ENCODE data around the gene BCL2. TPM values are rescaled to one million over a fixed set of nuclear protein-coding genes. Genes with fewer than 3 reads are reported as not detected.
A peak's percentile ranks its signal among the peaks of the same experiment; 100 is the strongest.

Gene BCL2
- total RNA-seq, 1 donor from 2014 or later = 145 TPM

DNA sequence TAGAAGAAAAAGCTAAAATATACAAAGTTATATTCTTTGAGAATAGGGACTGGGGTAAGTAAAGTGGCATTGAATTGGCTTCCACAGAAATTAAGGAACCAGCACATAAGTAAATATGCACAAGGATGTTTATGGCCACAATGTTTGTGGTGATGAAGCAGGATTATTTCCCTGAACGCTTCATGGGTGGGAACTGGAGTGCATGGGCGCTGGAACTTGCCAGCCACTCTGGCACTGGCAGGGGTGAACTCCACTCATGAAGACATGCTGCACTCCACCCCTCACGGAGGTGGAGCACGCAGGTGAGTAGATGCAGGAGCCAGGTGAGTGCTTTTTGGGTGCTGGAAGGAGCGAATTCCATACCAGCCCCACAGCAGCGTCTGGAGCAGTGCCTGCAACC lies 94.1 kb downstream of the BCL2 start:
- ChIA-PET POLR2A (no interaction called here), CTCF (interaction anchor here (1.5 to 2.6 kb wide), 2 partner anchors 93 kb away, joined by 6 to 7 read pairs; no protein-coding TSS in a partner anchor)
- peaks cover 65% of the 10 kb centered on the region for H3K4me1 Mint-ChIP-seq
- no peaks in the 10 kb centered on the region for H3K27me3 Mint-ChIP-seq
- intact Hi-C loops (cut with micrococcal nuclease) = no loop called here
- no peak for DNase-seq
- TF ChIP-seq, protein P1, sequence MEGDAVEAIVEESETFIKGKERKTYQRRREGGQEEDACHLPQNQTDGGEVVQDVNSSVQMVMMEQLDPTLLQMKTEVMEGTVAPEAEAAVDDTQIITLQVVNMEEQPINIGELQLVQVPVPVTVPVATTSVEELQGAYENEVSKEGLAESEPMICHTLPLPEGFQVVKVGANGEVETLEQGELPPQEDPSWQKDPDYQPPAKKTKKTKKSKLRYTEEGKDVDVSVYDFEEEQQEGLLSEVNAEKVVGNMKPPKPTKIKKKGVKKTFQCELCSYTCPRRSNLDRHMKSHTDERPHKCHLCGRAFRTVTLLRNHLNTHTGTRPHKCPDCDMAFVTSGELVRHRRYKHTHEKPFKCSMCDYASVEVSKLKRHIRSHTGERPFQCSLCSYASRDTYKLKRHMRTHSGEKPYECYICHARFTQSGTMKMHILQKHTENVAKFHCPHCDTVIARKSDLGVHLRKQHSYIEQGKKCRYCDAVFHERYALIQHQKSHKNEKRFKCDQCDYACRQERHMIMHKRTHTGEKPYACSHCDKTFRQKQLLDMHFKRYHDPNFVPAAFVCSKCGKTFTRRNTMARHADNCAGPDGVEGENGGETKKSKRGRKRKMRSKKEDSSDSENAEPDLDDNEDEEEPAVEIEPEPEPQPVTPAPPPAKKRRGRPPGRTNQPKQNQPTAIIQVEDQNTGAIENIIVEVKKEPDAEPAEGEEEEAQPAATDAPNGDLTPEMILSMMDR (IDR thresholded peaks at IDR 0.05) = no peak
- peaks cover 4% of the 10 kb centered on the region for H3K9me3 Mint-ChIP-seq
- ATAC-seq (ENCODE audit: low read depth) = no peak
- no peak overlapping the region for H3K4me3 Mint-ChIP-seq
- peaks cover 51% of the 10 kb centered on the region for H3K36me3 Mint-ChIP-seq (ENCODE audit: low read depth)
- peak overlapping the region; percentile 36 for H3K27ac Mint-ChIP-seq

DNA sequence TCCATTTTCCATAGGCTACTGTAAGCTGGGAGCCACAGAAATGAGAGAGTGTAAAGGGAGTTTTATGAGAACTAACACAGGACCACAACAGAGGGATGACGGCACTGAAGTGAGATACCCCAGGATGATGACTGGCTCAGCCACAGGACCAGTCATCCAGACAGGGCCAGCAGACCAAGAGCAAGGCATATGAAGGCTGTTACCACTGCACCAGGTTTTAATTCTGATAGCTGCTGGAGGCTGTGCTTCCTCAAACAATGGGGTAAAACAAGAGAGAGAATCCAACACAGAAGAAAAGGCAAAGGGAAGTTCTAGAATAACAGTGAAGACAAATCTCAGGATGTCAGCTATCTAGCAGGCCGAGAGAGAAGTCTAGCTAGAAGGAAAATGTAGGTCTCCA lies 94.9 kb downstream of the BCL2 start:
- intact Hi-C loops (cut with micrococcal nuclease) = no loop called here
- DNase-seq (no peak), ATAC-seq (ENCODE audit: low read depth) (peak; percentile 66)
- CTCF ChIA-PET = interaction anchor here (1.5 kb wide), 1 partner anchor 93 kb away, joined by 6 read pairs; no protein-coding TSS in a partner anchor
- Mint-ChIP-seq H3K4me3 (no peak overlapping the region), H3K36me3 (ENCODE audit: low read depth) (peaks cover 58% of the 10 kb centered on the region), H3K27me3 (no peaks in the 10 kb centered on the region), H3K9me3 (peaks cover 4% of the 10 kb centered on the region), H3K27ac (peak overlapping the region; percentile 62), H3K4me1 (peaks cover 59% of the 10 kb centered on the region)
- TF ChIP-seq, protein P1 (IDR thresholded peaks at IDR 0.05) = no peak
- POLR2A ChIA-PET = interaction anchor here (0.9 kb wide), 1 partner anchor 87 kb away, joined by 3 read pairs; no protein-coding TSS in a partner anchor

DNA sequence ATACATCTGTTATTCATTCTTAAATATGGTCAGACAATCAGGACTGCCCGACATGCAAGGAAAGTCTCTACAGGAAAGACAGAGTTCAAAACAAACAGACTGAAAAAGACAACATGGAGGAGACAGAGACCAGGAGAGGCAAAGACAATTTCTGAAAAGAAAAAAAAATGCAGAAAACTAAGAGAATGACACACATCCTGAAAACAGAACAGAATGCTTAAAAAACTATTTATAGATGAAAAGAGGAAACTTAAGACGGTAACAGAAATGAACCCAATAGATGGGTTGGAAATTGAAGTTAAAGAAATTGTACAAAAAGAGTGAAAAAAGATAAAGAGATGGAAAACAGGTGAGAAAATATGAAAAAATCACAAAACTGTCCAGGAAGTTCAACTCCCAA lies 95.7 kb downstream of the BCL2 start:
- ChIA-PET CTCF (interaction anchor here (1.1 to 1.5 kb wide), 2 partner anchors 81 to 94 kb away, joined by 3 to 6 read pairs; no protein-coding TSS in a partner anchor), POLR2A (interaction anchor here (0.9 kb wide), 1 partner anchor 88 kb away, joined by 3 read pairs; no protein-coding TSS in a partner anchor)
- Mint-ChIP-seq H3K4me3 (peak overlapping the region; percentile 55), H3K27ac (peak overlapping the region; percentile 62), H3K36me3 (ENCODE audit: low read depth) (peaks cover 57% of the 10 kb centered on the region), H3K9me3 (peaks cover 4% of the 10 kb centered on the region), H3K4me1 (peaks cover 61% of the 10 kb centered on the region), H3K27me3 (no peaks in the 10 kb centered on the region)
- TF ChIP-seq, protein P1 (IDR thresholded peaks at IDR 0.05) = no peak
- ATAC-seq (ENCODE audit: low read depth) = no peak
- no peak for DNase-seq
- intact Hi-C loops (cut with micrococcal nuclease) = no loop called here

DNA sequence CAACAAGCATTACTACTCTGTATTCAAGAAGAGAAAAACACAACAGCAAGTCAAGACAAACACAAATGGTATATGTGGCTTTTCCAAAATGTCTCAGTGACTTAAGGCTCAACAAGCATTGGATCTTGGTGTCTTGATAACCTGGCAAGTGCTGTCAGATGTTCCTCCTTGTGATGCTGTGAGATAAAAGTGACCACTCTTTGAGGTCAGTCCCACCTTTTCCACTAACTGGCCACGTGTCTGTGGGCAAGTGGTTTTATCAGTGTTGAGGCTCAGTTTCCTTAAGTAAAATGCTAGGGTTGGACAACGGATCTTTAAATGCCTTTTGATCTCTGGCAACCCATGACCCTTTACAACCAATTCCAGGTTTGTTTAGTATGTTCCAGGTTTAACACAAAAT lies 98.7 kb downstream of the BCL2 start:
- Mint-ChIP-seq H3K27me3 (no peaks in the 10 kb centered on the region), H3K4me1 (peaks cover 74% of the 10 kb centered on the region), H3K9me3 (no peaks in the 10 kb centered on the region), H3K36me3 (ENCODE audit: low read depth) (peaks cover 47% of the 10 kb centered on the region), H3K4me3 (no peak overlapping the region), H3K27ac (no peak overlapping the region)
- ChIA-PET POLR2A (no interaction called here), CTCF (no interaction called here)
- ATAC-seq (ENCODE audit: low read depth) (no peak), DNase-seq (no peak)
- TF ChIP-seq, protein P1 (IDR thresholded peaks at IDR 0.05) = no peak
- intact Hi-C loops (cut with micrococcal nuclease) = no loop called here

DNA sequence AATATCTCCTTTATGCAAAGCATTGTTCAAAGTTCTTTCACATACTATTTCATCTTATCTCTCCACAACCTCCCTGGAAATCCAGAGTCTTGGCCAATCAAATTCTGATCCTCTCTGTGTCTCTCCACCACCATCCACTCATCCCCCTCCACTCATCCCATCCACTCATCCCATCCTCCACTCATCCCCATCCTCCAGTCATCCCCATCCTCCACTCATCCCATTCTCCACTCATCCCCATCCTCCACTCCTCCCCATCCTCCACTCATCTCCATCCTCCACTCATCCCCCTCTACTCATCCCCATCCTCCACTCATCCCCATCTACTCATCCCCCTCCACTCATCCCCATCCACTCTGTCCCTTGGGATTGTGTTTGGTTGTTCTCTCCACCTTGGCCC lies 101.1 kb downstream of the BCL2 start:
- CTCF ChIA-PET = no interaction called here
- intact Hi-C loops (cut with micrococcal nuclease) = loop anchor here (5.0 kb wide), 1 partner anchor 34 kb away; no protein-coding TSS in a partner anchor
- no peaks in the 10 kb centered on the region for H3K27me3 Mint-ChIP-seq

More for the DNA sequence above, 101.1 kb downstream of the BCL2 start:
- Mint-ChIP-seq H3K4me1 (peaks cover 69% of the 10 kb centered on the region), H3K9me3 (peaks cover 4% of the 10 kb centered on the region), H3K36me3 (ENCODE audit: low read depth) (peaks cover 42% of the 10 kb centered on the region), H3K4me3 (no peak overlapping the region), H3K27ac (peak overlapping the region; percentile 54)
- DNase-seq (no peak), ATAC-seq (ENCODE audit: low read depth) (no peak)
- TF ChIP-seq, protein P1 (IDR thresholded peaks at IDR 0.05) = no peak
- POLR2A ChIA-PET = interaction anchor here (0.7 kb wide), 1 partner anchor 8 kb away, joined by 7 read pairs; no protein-coding TSS in a partner anchor
